H9 (cell line): ENCODE results near the gene OPRL1. TPM values are rescaled to one million over a fixed set of nuclear protein-coding genes. Genes with fewer than 3 reads are reported as not detected.

Source experiments
- DNase-seq: peaks from one replicate; pipeline ENCODE4 v3.0.0-alpha.2; 2017
- H2AFZ ChIP-seq: one replicate; pipeline ENCODE4 v1.6.1; 2013; ENCODE audit warnings: mild to moderate bottlenecking, low read length, control low read depth, moderate library complexity
- H2AK5ac ChIP-seq: 2 replicates; pipeline ENCODE4 v1.6.1; 2013; ENCODE audit warnings: low read length, control low read depth, mixed read lengths; ENCODE audit not compliant: insufficient read length
- H2BK120ac ChIP-seq: one replicate; pipeline ENCODE4 v1.6.1; 2013; ENCODE audit warnings: low read depth, mild to moderate bottlenecking, low read length, control low read depth, inconsistent platforms; ENCODE audit not compliant: poor library complexity, severe bottlenecking
- H2BK12ac ChIP-seq: 2 replicates; pipeline ENCODE4 v1.6.1; 2013; ENCODE audit warnings: low read length, control low read depth, mixed read lengths, low read depth; ENCODE audit not compliant: insufficient read length
- H2BK15ac ChIP-seq: 2 replicates; pipeline ENCODE4 v1.6.1; 2013; ENCODE audit warnings: low read depth, low read length, control low read depth
- H2BK20ac ChIP-seq: one replicate; pipeline ENCODE4 v1.6.1; 2013; ENCODE audit warnings: low read depth, mild to moderate bottlenecking, low read length, control low read depth, inconsistent platforms; ENCODE audit not compliant: poor library complexity, severe bottlenecking
- H2BK5ac ChIP-seq: 2 replicates; pipeline ENCODE4 v1.6.1; 2013; ENCODE audit warnings: low read length, control low read depth, mixed read lengths; ENCODE audit not compliant: insufficient read length
- H3K14ac ChIP-seq: 2 replicates; pipeline ENCODE4 v1.6.1; 2013; ENCODE audit warnings: low read length, control low read depth; ENCODE audit not compliant: insufficient read depth
- H3K18ac ChIP-seq: 2 replicates; pipeline ENCODE4 v1.6.1; 2013; ENCODE audit warnings: low read depth, mild to moderate bottlenecking, mixed read lengths, low read length, control low read depth; ENCODE audit not compliant: insufficient read length
- H3K23ac ChIP-seq: 2 replicates; pipeline ENCODE4 v1.6.1; 2013; ENCODE audit warnings: low read length, control low read depth, mixed read lengths, low read depth; ENCODE audit not compliant: insufficient read length
- H3K23me2 ChIP-seq: 2 replicates; pipeline ENCODE4 v1.6.1; 2013; ENCODE audit warnings: low read depth, mild to moderate bottlenecking, mixed read lengths, low read length, control low read depth; ENCODE audit not compliant: insufficient read length, poor library complexity, severe bottlenecking
- H3K27ac ChIP-seq: 2 replicates; pipeline ENCODE4 v1.5.1; 2013; ENCODE audit warnings: low read length, control low read depth, mixed read lengths, low read depth; ENCODE audit not compliant: insufficient read length
- H3K27me3 ChIP-seq: 2 replicates; pipeline ENCODE4 v1.6.1; 2013; ENCODE audit warnings: low read length, control low read depth, inconsistent platforms; ENCODE audit not compliant: insufficient read depth
- H3K4ac ChIP-seq: 2 replicates; pipeline ENCODE4 v1.6.1; 2013; ENCODE audit warnings: low read depth, mild to moderate bottlenecking, control low read depth, inconsistent platforms, low read length, moderate library complexity
- H3K4me1 ChIP-seq: 2 replicates; pipeline ENCODE4 v1.6.1; 2013; ENCODE audit warnings: low read length, control low read depth, inconsistent platforms; ENCODE audit not compliant: insufficient read depth
- H3K4me2 ChIP-seq: 2 replicates; pipeline ENCODE4 v1.6.1; 2013; ENCODE audit warnings: low read length, control low read depth, mixed read lengths; ENCODE audit not compliant: insufficient read length, insufficient read depth
- H3K56ac ChIP-seq: 2 replicates; pipeline ENCODE4 v1.6.1; 2013; ENCODE audit warnings: low read depth, mild to moderate bottlenecking, mixed read lengths, low read length, control low read depth; ENCODE audit not compliant: insufficient read length
- H3K79me1 ChIP-seq: 2 replicates; pipeline ENCODE4 v1.6.1; 2013; ENCODE audit warnings: low read depth, mild to moderate bottlenecking, moderate library complexity, low read length, control low read depth, inconsistent platforms; ENCODE audit not compliant: insufficient read depth, poor library complexity, severe bottlenecking
- H3K79me2 ChIP-seq: 2 replicates; pipeline ENCODE4 v1.6.1; 2013; ENCODE audit warnings: low read length, control low read depth, inconsistent platforms; ENCODE audit not compliant: insufficient read depth
- H3K9ac ChIP-seq: 2 replicates; pipeline ENCODE4 v1.6.1; 2013; ENCODE audit warnings: low read length, control low read depth, mixed read lengths; ENCODE audit not compliant: insufficient read length; ENCODE audit errors: extremely low read depth
- H3K9me3 ChIP-seq: one replicate; pipeline ENCODE4 v1.6.1; 2013; ENCODE audit warnings: low read depth, low read length, inconsistent platforms; ENCODE audit not compliant: control insufficient read depth
- H3T11ph ChIP-seq: one replicate; pipeline ENCODE4 v1.6.1; 2013; ENCODE audit warnings: mild to moderate bottlenecking, low read length, control low read depth, inconsistent platforms
- H4K20me1 ChIP-seq: one replicate; pipeline ENCODE4 v1.6.1; 2013; ENCODE audit not compliant: control insufficient read depth, insufficient read length, insufficient read depth
- H4K5ac ChIP-seq: 2 replicates; pipeline ENCODE4 v1.6.1; 2013; ENCODE audit warnings: low read depth, mild to moderate bottlenecking, mixed read lengths, low read length, control low read depth; ENCODE audit not compliant: insufficient read length
- H4K8ac ChIP-seq: replicated peaks from 2 replicates; pipeline ENCODE4 v1.6.1; 2013; ENCODE audit warnings: low read length, control low read depth, mixed read lengths, low read depth; ENCODE audit not compliant: insufficient read length
- H4K91ac ChIP-seq: 2 replicates; pipeline ENCODE4 v1.6.1; 2013; ENCODE audit warnings: low read depth, mild to moderate bottlenecking, moderate library complexity, mixed read lengths, low read length, control low read depth; ENCODE audit not compliant: insufficient read length
- H3K27ac Mint-ChIP-seq, 3 experiments: 2 replicates in 2 of 3; 3 replicates in 1 of 3; pipeline ENCODE4 v1.8.0; 2020 to 2021; ENCODE audit warnings: mixed read lengths in 3 of 3, mild to moderate bottlenecking in 1 of 3, moderate library complexity in 1 of 3
- H3K27me3 Mint-ChIP-seq: 2 replicates; pipeline ENCODE4 v1.8.0; 2021; ENCODE audit warnings: low read depth, mild to moderate bottlenecking, moderate library complexity, mixed read lengths
- H3K36me3 Mint-ChIP-seq, 3 experiments: 2 replicates in 2 of 3; 3 replicates in 1 of 3; pipeline ENCODE4 v1.8.0; 2020 to 2021; ENCODE audit warnings: low read depth in 3 of 3, mixed read lengths in 3 of 3; ENCODE audit not compliant: insufficient read depth in 1 of 3
- H3K4me1 Mint-ChIP-seq, 2 experiments: 2 replicates each; pipeline ENCODE4 v1.8.0; 2020; ENCODE audit warnings: mixed read lengths in 2 of 2
- H3K4me3 Mint-ChIP-seq, 2 experiments: 2 replicates in 1 of 2; 3 replicates in 1 of 2; pipeline ENCODE4 v1.8.0; 2020 to 2021; ENCODE audit warnings: mild to moderate bottlenecking in 2 of 2, mixed read lengths in 2 of 2, moderate library complexity in 1 of 2
- H3K9me3 Mint-ChIP-seq, 2 experiments: 2 replicates in 1 of 2; 3 replicates in 1 of 2; pipeline ENCODE4 v1.8.0; 2020; ENCODE audit warnings: mild to moderate bottlenecking in 2 of 2, mixed read lengths in 2 of 2, moderate library complexity in 1 of 2
- CTCF ChIP-seq: fragments of 200-600 bp; sonication (generic); conservative IDR thresholded peaks from 3 replicates; pipeline ENCODE4 v1.8.0; 2021; ENCODE audit warnings: antibody characterized with exemption, mild to moderate bottlenecking
- WGBS: extraction: QIAGEN DNeasy Blood & Tissue Kit; methylation state at CpG from one replicate; pipeline ENCODE4 v1.1.7; 2013; ENCODE audit warnings: missing lambda C conversion rate, low lambda C conversion rate, mixed read lengths; ENCODE audit not compliant: insufficient read length; ENCODE audit errors: extremely low coverage; 5-methylcytosine and 5-hydroxymethylcytosine counted together
- total RNA-seq: library from RNA; stranded (reverse); gene quantifications from 2 replicates; pipeline ENCODE4 v1.2.1, GENCODE V29; 2021

Gene OPRL1
- total RNA-seq, 1 experiment from 2014 or later = 0.90 TPM

GRCh38 chr20:64067005-64067632, 12.8 kb upstream of the OPRL1 start:
- no peaks in the 10 kb centered on the region for H3K9me3 ChIP-seq
- no peak overlapping the region for H4K91ac ChIP-seq
- H2BK120ac ChIP-seq = no peak overlapping the region
- H4K20me1 ChIP-seq = no peaks in the 10 kb centered on the region
- H2BK12ac ChIP-seq = no peak overlapping the region
- no peak for TF ChIP-seq CTCF
- H3K79me2 ChIP-seq = no peaks in the 10 kb centered on the region
- Mint-ChIP-seq H3K36me3 (peaks cover 0 to 3% (median 0%) of the 10 kb centered on the region in 3 experiments; a peak in 2 of 7 replicates), H3K27me3 (peaks cover 1% of the 10 kb centered on the region), H3K4me1 (peaks cover 26 to 39% of the 10 kb centered on the region in 2 experiments), H3K4me3 (peak overlapping the region in 1 of 2 experiments; percentile 30; a peak in 1 of 5 replicates), H3K9me3 (no peaks in the 10 kb centered on the region), H3K27ac (peak overlapping the region; percentile 56 to 87 (median 76); a peak in 5 of 7 replicates)
- no CpG with 5 or more reads among the region's 6 CpGs for WGBS
- no peak overlapping the region for H3K27ac ChIP-seq
- no peaks in the 10 kb centered on the region for H3K27me3 ChIP-seq
- H3K18ac ChIP-seq = no peak overlapping the region
- H3K9ac ChIP-seq = no peak overlapping the region
- H3K4me2 ChIP-seq = no peak overlapping the region
- H2BK15ac ChIP-seq = no peak overlapping the region
- no peak overlapping the region for H2BK5ac ChIP-seq
- H4K8ac ChIP-seq = no peak overlapping the region
- H4K5ac ChIP-seq = no peak overlapping the region
- no peak overlapping the region for H3K4ac ChIP-seq
- H2AK5ac ChIP-seq = no peak overlapping the region
- H2BK20ac ChIP-seq = no peak overlapping the region
- H3K4me1 ChIP-seq = peaks cover 1% of the 10 kb centered on the region; the same call in 1 of the 2 replicates
- H3K23me2 ChIP-seq = peaks cover 6% of the 10 kb centered on the region
- no peak overlapping the region for H3T11ph ChIP-seq
- no peak overlapping the region for H2AFZ ChIP-seq
- H3K79me1 ChIP-seq = no peaks in the 10 kb centered on the region
- no peak overlapping the region for H3K14ac ChIP-seq
- H3K56ac ChIP-seq = no peak overlapping the region
- DNase-seq = no peak
- no peak overlapping the region for H3K23ac ChIP-seq
